ENCODE data around the gene DPF1.
"Not testable (repeated sequence)": the region's sequence is repeated elsewhere in the genome, so short reads cannot be mapped to it uniquely, and the experiment has no call there.

DPF1 gene

DNA sequence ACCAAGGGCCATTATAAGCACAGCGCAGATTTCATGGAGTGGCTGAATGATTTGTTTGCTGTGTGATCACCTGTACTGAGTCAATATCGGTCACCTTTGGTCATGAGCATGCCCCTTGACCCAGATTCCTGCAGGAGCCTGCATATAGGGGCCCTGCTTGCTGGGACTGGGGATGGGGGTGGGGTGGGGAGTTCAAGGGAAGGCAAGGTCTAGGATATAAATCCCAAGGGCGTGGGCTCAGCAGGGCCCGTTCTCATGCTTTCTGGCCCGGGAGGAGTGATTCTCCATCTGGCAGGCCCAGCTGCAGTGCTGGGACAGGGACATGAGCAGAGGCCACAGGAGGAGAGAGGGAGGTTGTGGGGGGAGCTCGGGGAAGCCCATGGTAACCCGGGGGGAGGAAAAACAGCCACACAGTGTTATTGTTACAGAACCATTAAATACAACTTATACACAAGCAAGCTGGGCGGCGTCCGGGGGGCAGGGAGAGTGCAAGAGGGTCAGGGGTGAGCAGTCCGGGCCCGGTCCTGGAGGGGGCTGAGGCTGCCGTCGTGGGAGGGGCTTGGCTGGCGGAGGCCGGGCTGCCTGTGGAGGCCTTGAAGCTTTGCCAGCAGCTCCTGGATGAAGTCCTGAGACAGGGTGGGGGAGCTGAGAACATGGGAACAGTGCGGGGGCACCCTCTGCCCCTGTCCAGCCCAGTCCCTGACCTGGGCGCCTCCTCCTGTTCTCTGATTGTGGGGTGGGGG, 27.0 kb upstream of the DPF1 start:
- no peak for DNase-seq (ENCODE audit: low spot score)

DNA sequence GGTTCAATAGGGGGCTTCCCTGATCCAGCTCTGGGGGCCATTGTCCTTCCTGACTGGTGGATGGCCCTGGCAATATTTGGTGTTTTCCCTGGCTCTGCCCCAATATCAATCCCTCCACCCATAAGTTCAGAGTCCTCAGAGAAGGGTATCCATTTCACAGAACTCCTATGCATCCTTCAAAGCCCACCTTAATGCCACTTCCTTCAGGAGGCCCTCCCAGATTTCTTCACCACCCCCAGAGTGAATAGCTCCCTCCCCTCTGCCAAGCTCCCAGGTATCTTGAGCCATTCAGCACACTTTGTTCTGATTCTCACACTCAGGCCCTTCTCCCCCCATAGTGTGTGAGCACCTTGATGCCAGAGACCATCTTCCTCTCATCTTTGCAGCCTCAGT, 26.4 kb upstream of the DPF1 start:
- no peak for DNase-seq (ENCODE audit: low spot score)

DNA sequence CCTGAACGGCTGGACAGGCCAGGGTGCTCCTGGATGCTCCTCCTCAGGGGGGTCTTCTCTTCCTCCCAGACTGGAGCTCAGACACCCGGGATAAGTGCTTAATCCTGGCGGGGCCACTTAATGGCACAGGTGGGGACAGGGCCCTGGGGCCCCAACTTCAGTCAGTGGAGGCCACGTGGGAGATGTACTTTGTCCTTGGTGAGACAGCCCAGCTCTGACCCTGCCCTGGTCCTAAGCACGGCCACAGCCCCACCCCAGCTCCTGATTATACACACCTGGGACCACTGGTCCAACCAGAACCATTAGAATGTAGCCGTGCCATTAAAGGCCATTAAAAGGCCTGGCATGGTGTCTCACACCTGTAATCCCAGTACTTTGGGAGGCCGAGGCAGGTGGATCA, 24.4 kb upstream of the DPF1 start:
- DNase-seq (ENCODE audit: low spot score), result no peak

DNA sequence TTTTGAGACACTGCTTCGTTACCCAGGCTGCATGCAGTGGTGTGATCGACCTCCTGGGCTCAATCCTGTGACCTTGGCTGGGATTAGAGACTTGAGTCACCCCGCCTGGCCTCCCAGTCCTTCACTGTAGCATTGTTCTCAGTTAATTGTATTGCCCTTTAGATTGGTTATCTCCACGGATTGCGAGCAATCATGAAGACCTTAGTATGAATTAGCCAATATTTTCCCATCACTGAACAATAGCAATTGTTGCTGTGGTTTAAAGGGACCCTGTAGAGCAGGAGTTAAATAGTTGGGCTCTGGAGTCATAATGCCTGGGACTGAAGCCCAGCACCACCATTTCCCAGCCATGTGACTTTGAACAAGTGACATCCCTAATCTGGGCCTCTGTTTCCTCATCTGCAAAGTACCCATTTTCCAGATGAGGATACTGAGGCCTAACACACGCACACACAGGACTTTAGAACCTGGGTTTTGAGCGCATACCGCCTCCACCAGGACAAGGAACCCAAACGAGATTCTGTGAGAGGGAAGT, 23.8 kb upstream of the DPF1 start:
- no peak for DNase-seq (ENCODE audit: low spot score)

DNA sequence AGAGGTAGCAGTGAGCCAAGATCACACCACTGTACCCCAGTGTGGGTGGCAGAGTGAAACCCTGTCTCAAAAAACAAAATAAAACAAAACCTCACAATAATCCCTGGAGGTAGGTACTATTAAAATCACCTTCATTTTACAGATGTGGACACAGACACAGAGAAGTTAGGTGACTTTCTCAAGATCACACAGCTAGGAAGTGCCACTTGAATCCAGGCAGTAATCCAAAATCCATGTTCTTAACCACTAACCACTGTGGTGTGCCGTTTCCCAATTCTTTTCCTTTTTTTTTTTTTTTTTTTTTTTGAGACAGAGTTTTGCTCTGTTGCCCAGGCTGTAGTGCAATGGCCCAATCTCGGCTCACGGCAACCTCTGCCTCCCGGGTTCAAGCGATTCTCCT, 23.1 kb upstream of the DPF1 start:
- DNase-seq (ENCODE audit: low spot score), result no peak

DNA sequence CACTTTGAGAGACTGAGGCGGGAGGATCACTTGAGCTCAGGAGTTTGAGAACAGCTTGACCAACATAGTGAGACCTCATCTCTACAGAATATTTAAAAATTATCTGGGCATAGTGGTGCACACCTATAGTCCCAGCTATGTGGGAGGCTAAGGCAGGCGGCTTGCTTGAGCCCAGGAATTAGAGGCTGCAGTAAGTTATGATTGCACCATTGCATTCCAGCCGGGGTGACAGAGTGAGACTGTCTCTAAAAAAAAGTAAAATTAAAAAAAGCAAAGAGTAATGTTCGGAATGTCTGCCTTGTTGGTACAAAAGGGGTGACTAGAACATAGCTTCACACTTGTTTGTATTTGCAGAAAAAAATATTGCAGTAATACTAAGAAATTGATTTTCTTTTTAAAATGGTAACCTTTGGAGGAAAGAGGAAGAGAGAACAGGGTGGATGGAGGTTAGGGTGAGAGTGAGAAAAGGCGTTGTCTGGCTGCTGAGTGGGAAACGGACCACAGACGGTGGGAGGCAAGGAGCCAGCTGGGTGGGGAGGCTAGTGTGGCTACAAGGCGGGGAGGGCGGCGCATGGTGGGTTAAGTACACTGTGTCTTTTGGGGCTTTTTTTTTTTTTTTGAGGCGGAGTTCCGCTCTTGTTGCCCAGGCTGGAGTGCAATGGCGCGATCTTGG, 21.9 kb upstream of the DPF1 start:
- DNase-seq (ENCODE audit: low spot score), result no peak

DNA sequence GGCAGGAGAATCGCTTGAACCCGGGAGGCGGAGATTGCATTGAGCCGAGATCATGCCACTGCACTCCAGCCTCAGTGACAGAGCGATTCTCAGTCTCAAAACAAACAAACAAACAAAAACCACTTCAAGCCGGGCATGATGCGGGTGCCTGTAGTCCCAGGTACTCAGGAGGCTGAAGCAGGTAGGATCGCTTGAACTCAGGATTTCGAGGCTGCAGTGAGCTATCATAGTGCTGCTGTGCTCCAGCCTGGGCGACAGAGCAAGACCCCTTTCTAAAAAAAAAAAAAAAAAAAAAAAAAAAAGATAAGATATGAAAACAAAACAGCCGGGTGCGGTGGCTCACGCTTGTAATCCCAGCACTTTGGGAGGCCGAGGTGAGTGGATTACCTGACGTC, 19.3 kb upstream of the DPF1 start:
- no peak for DNase-seq (ENCODE audit: low spot score)

DNA sequence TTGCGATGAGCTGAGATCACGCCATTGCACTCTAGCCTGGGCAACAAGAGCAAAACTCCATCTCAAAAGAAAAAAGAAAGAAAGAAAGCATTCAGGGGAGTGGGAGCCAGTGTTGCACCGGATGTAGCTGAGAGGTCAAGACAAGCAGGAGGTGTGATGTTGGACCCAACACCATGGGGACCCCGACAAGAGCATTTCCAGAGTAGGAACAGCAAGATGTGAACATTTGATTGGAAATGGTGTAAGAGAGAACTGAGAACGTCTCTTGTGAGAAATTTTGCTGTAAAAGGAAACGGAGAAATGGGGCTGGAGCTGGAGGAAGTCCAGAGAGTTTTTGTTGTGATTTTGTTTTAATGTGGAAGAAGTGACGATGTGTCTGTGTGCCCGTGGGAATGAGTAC, 15.8 kb upstream of the DPF1 start:
- DNase-seq (ENCODE audit: low spot score), result no peak

DNA sequence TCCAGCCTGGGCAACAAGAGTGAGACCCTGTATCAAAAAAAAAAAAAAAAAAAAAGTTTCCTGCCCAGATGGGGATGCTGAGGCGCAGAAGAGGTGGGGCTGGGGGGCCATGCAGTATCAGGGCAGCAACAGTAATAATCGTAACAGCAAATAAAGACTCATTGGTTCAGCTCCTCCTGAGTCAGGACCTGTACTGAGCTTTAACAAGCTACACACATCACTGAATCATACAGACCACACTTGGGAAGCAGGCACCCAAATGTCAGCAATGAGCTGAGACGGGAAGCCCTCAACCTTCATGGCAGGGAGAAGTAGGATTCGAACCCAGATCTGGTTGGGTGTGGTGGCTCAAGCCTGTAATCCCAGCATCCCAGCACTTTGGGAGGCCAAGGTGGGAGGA, 10.6 kb upstream of the DPF1 start:
- no peak for DNase-seq (ENCODE audit: low spot score)

DNA sequence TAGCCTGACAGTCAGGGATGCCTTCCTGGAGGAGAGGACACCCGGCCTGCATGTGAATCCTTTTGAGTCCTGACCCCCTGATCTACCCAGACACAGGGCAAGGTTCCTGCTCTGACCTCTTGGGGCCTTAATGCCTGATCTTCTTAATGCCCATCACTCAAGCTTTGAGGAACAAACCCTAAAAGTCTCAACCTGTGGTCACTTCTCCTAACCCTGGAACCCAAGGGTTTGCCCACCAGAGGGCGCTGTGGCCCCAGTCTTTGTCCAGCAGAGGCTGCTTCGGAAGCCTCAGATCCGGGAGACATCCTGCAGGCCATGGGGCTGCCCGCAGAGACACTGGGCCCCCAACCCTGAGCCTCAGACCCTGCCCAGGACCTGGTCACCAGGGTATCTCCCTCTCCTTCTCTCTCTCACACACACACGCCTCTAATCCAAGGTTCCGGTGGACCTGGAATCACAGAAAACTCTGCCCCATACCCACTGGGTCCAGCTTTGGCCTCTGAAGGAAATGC, 9.8 kb upstream of the DPF1 start:
- peak; percentile 84 for DNase-seq (ENCODE audit: low spot score)

DNA sequence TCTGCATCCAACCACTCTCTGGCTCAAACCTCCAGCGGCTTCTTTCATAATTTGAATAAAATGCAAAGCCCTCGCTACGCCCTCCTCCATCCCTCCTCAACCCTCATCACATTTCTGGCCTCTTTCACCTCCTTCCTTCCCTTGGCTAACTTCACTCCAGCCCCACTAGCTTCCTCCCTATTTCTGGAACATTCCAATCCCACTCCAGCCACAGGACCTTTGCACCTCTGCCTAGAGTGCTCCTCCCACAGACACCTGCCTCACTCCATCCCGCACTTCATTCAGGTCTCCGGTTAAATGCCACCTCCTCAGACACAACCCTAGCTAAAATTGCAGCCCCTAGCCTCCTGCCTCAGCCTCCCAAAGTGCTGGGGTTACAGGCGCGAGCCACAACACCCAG, 7.9 kb upstream of the DPF1 start:
- no peak for DNase-seq (ENCODE audit: low spot score)

DNA sequence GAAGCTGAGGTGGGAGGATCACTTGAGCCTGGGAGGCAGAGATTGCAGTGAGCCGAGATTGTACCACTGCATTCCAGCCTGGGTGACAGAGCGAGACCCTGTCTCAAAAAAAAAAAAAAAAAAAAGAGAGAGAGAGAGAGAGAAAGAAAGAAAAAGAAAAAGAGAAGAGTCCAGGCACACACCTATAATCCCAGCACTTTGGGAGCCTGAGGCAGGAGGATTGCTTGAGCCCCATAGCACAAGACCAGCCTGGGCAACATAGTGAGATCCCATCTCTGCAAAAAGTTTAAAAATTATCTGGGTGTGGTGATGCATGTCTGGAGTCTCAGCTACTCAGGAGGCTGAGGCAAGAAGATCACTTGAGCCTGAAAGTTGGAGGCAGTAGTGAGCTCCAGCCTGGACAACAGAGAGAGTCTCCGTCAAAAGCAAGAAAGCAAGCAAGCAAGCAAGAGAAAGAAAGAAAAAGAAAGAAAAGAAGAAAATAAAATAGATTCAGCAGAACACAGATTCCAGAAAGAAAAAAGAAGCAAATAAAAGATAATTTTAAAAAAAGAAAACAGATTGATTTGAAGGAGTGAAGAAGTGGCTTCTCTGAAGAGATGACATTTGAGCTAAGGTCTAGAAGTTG, 6.6 kb upstream of the DPF1 start:
- not testable (repeated sequence) for DNase-seq (ENCODE audit: low spot score)

DNA sequence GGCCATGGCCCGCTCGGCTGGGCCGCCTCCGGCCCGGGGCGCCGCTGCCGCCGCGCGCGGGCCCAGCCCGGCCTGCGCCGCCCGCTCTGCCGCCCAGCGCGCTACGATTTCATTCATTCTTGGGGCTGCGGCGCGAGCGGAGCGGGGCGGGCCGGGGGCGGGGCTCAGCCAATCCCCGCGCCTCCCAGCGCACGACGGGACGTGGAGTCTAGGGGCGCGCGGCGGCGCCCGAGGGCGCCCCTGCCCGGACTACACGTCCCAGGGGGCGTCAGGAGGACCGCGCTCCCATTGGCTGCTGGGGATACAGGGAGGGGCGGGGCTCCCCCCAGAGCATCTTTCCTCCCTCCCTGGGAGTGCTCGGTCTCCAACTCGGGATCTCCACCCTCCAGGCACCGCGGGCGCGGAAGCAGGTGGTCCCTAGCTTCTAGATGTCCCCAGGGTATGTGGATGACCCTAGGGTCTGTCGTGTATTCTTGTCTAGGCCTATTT, 5.6 kb upstream of the DPF1 start:
- DNase-seq (ENCODE audit: low spot score), result no peak

DNA sequence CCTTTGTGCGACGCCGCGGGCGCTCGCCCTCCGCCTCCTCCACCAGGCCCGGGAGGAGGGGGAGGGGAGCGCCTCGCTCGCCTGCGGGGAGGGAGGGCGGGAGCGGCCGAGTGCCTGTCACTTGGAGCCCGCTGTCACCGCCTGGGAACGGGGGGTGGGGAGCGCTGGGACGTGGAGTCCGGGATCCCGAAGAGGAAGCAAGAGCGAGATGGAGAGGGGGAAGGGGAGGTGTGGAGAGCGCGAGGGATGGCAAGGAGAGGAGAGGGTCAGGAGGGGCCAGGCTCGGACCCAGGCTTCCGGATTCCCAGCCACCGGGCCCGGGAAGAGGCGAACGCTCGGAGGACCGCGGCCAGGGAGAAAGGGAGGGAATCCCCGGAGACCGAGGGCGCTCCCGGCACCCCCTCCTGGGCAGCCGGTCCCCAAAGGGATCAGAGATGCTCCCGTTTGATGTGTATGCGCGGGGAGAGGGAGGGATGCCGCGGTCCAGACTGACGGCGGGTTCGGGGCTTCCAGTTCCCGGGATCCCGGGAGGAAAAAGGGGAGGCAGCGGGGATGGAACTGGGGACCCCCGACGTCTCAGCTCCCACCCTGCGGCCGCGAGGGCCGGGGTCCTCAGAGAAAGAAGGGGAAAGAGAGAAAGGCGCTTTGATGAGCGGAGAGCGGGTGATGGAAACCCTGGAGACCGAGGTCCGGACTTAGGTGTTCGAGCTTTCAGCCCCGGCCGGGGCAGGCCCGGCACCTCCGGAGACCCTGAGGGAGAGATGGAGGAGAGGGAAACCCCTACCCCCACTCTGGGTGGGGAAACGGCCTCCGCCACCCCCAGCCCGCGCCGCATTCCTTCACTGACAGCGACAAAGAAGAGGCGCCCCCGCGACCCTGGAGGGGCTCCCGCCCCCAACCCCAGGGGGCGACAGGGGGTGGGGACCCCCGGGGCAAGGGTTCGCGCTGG, 4.7 kb upstream of the DPF1 start:
- DNase-seq (ENCODE audit: low spot score), result no peak

DNA sequence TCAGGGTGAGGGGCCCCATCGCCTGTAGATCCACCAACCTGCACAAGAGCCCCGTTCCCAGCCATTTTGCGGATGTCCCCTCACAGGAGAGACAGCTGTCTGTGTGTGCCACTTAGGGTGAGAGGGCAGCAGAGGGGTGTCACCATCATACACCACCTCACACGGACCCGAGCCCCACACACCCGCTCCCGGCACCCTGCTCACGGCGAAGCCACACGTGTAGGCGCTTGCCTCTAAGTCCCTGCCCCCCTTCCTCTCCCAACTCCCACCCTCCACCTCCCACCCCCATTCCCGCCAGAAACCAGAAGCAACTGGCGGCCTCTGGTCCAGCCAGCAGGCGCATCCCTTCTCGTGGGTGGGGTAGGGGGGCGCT, 4.0 kb upstream of the DPF1 start:
- no peak for DNase-seq (ENCODE audit: low spot score)

DNA sequence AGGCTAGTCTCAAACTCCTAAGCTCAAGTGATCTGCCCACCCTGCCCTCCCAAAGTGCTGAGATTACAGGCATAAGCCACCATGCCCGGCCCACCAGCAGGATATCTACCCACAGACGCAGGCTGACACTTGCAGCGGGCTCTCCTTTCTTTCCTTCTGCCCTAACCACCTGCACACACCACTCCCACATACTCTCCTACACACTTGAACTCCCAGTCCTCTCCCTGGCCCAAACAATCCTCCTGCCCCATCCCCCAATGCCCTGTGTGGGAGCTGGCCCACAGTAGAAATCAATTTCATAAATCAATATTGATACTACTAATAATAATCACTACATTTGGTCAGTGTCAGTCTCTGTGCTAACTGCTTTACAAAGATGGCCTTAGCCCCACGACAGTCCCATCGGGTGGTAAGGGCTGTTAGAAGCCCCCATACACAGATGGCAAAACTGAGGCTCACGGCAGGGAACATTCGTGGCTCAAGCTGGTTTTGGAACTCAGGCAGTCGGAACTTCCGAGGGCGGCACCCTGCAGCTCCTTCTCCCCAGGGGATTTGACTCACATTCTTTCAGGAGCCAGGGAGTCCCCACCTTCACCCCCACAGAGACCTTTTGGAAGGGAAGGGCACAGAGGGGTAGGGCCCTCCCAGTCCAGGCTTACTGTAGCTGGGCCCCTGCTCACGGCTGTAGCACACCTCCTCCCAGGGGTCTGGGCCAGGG, 3.4 kb upstream of the DPF1 start:
- DNase-seq (ENCODE audit: low spot score), result no peak

DNA sequence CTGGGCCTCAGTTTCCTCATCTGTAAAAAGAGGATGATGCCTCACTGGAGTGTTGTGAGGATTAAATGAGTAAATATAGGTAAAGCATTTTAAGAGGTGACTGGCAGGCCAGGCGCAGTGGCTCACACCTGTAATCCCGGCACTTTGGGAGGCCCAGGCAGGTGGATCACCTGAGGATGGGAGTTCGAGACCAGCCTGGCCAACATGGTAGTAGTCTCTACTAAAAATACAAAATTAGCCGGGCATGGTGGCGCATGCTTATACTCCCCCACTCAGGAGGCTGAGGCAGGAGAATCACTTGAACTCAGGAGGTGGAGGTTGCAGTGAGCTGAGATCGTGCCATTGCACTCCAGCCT, 819 bp upstream of the DPF1 start:
- not testable (repeated sequence) for DNase-seq (ENCODE audit: low spot score)

DNA sequence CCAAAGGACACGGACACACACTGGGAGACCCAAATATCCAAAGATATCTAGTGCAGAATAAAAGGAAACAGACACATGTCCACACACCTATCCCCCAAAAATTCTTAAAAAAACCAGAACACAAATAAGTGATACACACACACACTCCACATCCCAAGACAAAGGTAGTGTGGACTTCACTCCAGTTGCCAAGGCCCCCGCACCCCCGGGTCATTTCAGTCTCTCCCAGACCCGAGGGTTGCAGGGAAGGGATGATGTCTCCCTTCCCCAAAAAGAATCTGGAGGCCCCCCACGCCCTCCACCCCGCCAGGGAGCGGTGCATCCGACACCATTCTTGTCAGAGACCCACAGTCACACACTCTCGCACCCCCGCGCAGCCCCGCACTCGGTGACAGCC, 407 bp downstream of the DPF1 start:
- no peak for DNase-seq (ENCODE audit: low spot score)

DNA sequence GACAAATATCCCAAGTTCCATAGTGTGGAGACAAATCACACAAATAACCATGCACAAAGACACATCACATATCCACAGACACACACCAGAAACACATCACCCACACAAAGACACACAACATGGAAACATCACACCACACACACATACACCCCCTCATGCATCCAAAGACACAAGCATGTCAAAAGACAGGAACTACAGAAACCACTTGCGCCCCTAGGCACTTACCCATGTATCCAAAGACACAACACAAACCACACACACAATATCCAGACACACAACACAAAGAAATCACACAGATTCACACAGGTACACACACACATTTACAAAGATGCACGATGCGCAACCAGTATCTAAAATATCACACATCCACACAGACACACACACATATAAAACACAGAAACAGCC, 901 bp downstream of the DPF1 start:
- no peak for DNase-seq (ENCODE audit: low spot score)

DNA sequence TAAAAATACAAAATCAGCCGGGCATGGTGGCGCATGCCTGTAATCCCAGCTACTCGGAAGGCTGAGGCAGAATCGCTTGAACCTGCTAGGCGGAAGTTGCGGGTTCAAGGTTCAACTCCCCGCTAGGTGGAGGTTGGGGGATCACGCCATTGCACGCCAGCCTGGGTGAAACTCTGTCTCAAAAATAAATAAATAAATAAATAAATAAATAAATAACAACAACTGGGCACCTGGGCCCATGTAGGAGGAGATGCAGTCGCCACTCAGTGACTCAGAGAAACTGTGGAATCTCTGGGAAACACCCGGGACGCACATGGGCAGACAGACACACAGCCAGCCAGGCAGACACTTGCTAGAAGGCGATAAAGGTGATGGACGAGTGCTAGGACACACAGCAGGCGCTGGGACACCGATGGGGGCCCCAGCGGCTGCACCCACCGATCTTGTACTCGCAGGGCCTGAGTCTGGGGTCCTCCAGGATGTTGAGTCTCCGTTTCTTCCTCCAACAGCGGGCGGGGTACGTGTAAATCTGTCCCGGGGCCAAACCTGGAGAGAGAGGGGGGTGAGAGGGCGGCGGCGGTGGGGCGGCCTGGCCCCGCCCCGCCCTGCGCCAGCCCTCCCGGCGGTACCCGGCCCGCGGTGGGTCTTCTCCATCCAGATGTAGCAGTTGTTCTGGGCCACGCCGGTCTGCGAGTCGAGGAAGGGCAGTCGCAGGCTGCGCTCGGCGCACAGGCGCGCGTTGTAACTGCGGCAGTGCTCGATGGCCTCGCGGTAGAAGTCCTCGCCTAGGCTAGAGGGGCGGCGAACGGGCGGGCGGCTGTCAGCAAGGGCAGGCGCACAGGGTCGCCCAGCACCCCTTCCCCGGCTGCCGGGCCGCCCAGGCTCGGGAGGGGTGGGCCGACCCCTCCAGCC, 1.8 kb downstream of the DPF1 start:
- no peak for DNase-seq (ENCODE audit: low spot score)

Data from hematopoietic multipotent progenitor cell treated with erythropoietin and hydrocortisone succinate and interleukin-3 and kit ligand, for 17 days (in vitro differentiated cells).